Natural killer cell (primary cell): ENCODE measurements around the gene SIPA1L3. TPM values are rescaled to one million over a fixed set of nuclear protein-coding genes. Genes with fewer than 3 reads are reported as not detected.

Experiments used
- ATAC-seq, 3 donors: fragments of 150-1000 bp in 2 of 3; fragments of 200-7000 bp in 1 of 3; cut with Tn5 transposase; 1 replicate in 1 of 3; 2 replicates in 2 of 3; pipeline ENCODE4 v1.10.0; 2021; ENCODE audit warnings: mild to moderate bottlenecking in 2 of 3, moderate library complexity in 2 of 3
- DNase-seq, 2 donors: peaks; one replicate each; pipeline versions ENCODE4 v3.0.0 to v3.0.0-alpha.2; 2013 to 2021; ENCODE audit warnings: mixed read lengths in 1 of 2
- H3K27ac ChIP-seq: one replicate; pipeline ENCODE4 v1.5.1; 2013; ENCODE audit warnings: mild to moderate bottlenecking, low read length
- H3K27me3 ChIP-seq: one replicate; pipeline ENCODE4 v1.6.1; 2013; ENCODE audit warnings: low read length; ENCODE audit not compliant: control insufficient read depth, insufficient read depth
- H3K36me3 ChIP-seq: one replicate; pipeline ENCODE4 v1.6.1; 2013; ENCODE audit warnings: low read length; ENCODE audit not compliant: control insufficient read depth, insufficient read depth
- H3K4me1 ChIP-seq: one replicate; pipeline ENCODE4 v1.6.1; 2013; ENCODE audit warnings: low read length; ENCODE audit not compliant: control insufficient read depth, insufficient read depth
- H3K4me3 ChIP-seq: one replicate; pipeline ENCODE4 v1.5.1; 2013; ENCODE audit warnings: low read length
- H3K9me3 ChIP-seq: one replicate; pipeline ENCODE4 v1.6.1; 2013; ENCODE audit warnings: low read length; ENCODE audit not compliant: control insufficient read depth, insufficient read depth
- H3K27ac Mint-ChIP-seq, 2 donors: one replicate each; pipeline ENCODE4 v1.8.0; 2022; ENCODE audit warnings: mild to moderate bottlenecking in 2 of 2, mixed read lengths in 2 of 2, moderate library complexity in 1 of 2
- H3K27me3 Mint-ChIP-seq, 2 donors: one replicate each; pipeline ENCODE4 v1.8.0; 2022; ENCODE audit warnings: low read depth in 2 of 2, mixed read lengths in 2 of 2
- H3K36me3 Mint-ChIP-seq: one replicate; pipeline ENCODE4 v1.8.0; 2022; ENCODE audit warnings: mixed read lengths
- H3K4me1 Mint-ChIP-seq, 2 donors: one replicate each; pipeline ENCODE4 v1.8.0; 2022; ENCODE audit warnings: mixed read lengths in 2 of 2
- H3K4me3 Mint-ChIP-seq: one replicate; pipeline ENCODE4 v1.8.0; 2022; ENCODE audit warnings: mild to moderate bottlenecking, moderate library complexity, mixed read lengths
- H3K9me3 Mint-ChIP-seq, 2 donors: one replicate each; pipeline ENCODE4 v1.8.0; 2022; ENCODE audit warnings: mixed read lengths in 2 of 2
- WGBS: methylation state at CpG from one replicate; pipeline ENCODE4 v1.1.7; 2013; ENCODE audit warnings: missing lambda C conversion rate; ENCODE audit not compliant: insufficient coverage; 5-methylcytosine and 5-hydroxymethylcytosine counted together
- intact Hi-C: fragments of 100-400 bp; cut with micrococcal nuclease; formaldehyde crosslinking; loops from one replicate; pipeline ENCODE4 v1.14.2; 2022
- total RNA-seq, 4 donors: library from RNA; stranded (reverse); fragments of 120-200 nt in 1 of 4; gene quantifications; one replicate each; pipeline versions ENCODE4 v1.2.3 to v1.2.4, GENCODE V29; 2013 to 2022
- TF ChIP-seq, protein P1 (sequence below): fragments of 200-600 bp; IDR thresholded peaks from one replicate; pipeline ENCODE4 v1.8.0; 2022; ENCODE audit warnings: antibody characterized with exemption

SIPA1L3 gene
- total RNA-seq, 3 donors from 2014 or later (not counting 1 experiment from before 2014, with no cell fraction given), result 34.4 to 35.8 (median 35.4) TPM

- H3K4me1 Mint-ChIP-seq, result peaks cover 0 to 5% of the 10 kb centered on the region in 2 donors
- no peaks in the 10 kb centered on the region for H3K27me3 Mint-ChIP-seq
- H3K36me3 Mint-ChIP-seq, result peaks cover 6% of the 10 kb centered on the region
- H3K4me3 Mint-ChIP-seq, result no peak overlapping the region
- intact Hi-C loops, result no loop called here
- 83% methylated on average over 10 of the region's 10 CpGs for WGBS
- Histone ChIP-seq H3K27me3 (no peaks in the 10 kb centered on the region), H3K36me3 (peaks cover 6% of the 10 kb centered on the region), H3K4me3 (no peak overlapping the region), H3K4me1 (no peaks in the 10 kb centered on the region), H3K9me3 (peaks cover 5% of the 10 kb centered on the region), H3K27ac (no peak overlapping the region)
- DNase-seq (no peak), ATAC-seq (no peak)
- H3K9me3 Mint-ChIP-seq, result peaks cover 0 to 3% of the 10 kb centered on the region in 2 donors
- H3K27ac Mint-ChIP-seq, result no peak overlapping the region
- TF ChIP-seq, protein P1, sequence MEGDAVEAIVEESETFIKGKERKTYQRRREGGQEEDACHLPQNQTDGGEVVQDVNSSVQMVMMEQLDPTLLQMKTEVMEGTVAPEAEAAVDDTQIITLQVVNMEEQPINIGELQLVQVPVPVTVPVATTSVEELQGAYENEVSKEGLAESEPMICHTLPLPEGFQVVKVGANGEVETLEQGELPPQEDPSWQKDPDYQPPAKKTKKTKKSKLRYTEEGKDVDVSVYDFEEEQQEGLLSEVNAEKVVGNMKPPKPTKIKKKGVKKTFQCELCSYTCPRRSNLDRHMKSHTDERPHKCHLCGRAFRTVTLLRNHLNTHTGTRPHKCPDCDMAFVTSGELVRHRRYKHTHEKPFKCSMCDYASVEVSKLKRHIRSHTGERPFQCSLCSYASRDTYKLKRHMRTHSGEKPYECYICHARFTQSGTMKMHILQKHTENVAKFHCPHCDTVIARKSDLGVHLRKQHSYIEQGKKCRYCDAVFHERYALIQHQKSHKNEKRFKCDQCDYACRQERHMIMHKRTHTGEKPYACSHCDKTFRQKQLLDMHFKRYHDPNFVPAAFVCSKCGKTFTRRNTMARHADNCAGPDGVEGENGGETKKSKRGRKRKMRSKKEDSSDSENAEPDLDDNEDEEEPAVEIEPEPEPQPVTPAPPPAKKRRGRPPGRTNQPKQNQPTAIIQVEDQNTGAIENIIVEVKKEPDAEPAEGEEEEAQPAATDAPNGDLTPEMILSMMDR, result no peak
These were observed 278.6 kb downstream of the SIPA1L3 start for GRCh38 chr19:38185562-38185961.

DNA sequence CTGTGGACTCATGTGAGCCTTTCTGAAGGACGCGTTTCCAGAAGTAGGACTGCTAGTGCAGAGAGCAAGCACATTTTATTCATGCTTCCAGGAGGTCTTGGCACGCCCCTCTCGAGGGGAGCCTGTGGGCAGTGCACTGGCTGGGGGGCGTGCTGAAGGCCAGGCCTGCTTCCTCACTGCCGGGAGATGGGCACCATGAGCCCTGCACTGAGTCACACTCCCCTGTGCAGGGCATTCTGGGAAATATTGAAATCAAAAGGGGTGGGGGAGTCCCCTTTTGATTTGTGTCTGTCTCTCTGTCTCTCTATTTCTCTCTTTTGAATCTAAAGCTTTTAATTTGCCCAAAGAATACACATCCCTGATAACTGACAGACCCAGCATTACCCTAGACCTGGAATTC is 283.1 kb downstream of the SIPA1L3 start:
- TF ChIP-seq, protein P1, result no peak
- Histone ChIP-seq H3K9me3 (no peaks in the 10 kb centered on the region), H3K36me3 (peaks cover 3% of the 10 kb centered on the region), H3K4me1 (no peaks in the 10 kb centered on the region), H3K4me3 (no peak overlapping the region), H3K27ac (no peak overlapping the region), H3K27me3 (no peaks in the 10 kb centered on the region)
- Mint-ChIP-seq H3K27me3 (no peaks in the 10 kb centered on the region), H3K4me1 (peaks cover 0 to under 1% of the 10 kb centered on the region in 2 donors), H3K36me3 (no peaks in the 10 kb centered on the region), H3K9me3 (no peaks in the 10 kb centered on the region), H3K27ac (no peak overlapping the region), H3K4me3 (no peak overlapping the region)
- intact Hi-C loops, result no loop called here
- DNase-seq, result no peak
- no peak for ATAC-seq
- WGBS, result 81% methylated on average over 6 of the region's 6 CpGs

DNA sequence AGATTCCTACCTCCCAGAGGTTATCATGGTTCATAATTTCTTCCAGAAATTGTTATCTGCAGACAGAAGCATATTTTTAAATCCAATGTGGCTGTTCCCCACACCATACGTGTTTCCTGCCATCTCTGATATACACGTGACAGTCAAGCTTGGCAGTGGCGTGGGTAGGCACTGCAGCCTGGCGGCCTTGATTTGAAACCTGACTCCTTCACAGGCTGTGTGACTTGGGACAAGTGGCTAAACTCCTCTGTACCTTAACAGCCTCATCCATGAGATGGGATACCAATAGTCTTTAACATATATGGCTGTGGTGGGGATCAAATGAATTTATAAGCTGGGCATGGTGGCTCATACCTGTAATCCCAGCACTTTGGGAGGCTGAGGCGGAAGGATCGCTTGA is 283.8 kb downstream of the SIPA1L3 start:
- DNase-seq, result no peak
- Histone ChIP-seq H3K27ac (no peak overlapping the region), H3K9me3 (no peaks in the 10 kb centered on the region), H3K4me1 (no peaks in the 10 kb centered on the region), H3K4me3 (no peak overlapping the region), H3K27me3 (no peaks in the 10 kb centered on the region), H3K36me3 (peaks cover 3% of the 10 kb centered on the region)
- WGBS, result 94% methylated on average over 6 of the region's 6 CpGs
- Mint-ChIP-seq H3K9me3 (no peaks in the 10 kb centered on the region), H3K27ac (no peak overlapping the region), H3K4me3 (no peak overlapping the region), H3K36me3 (no peaks in the 10 kb centered on the region), H3K27me3 (no peaks in the 10 kb centered on the region), H3K4me1 (peaks cover 0 to 4% of the 10 kb centered on the region in 2 donors)
- ATAC-seq, result no peak
- intact Hi-C loops, result no loop called here
- TF ChIP-seq, protein P1, result no peak

DNA sequence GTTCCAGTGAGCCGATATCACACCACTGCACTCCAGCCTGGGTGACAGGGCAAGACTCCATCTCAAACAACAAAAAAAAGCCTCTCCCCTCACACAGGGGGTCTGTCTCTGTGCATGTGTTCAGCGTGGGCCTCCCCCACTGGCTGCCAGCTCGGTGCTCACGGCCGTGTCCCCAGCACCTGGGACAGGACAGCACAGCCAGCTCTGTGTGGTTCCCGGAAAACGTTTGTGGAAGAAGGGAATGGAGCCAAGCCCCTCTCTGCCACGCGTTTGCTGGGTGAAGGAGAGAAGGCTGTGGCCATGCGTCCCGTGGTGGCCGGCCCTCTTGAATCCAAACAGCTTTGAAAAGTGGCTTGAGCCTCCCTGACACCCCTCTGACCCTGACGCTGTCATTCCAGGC is 284.7 kb downstream of the SIPA1L3 start:
- H3K4me1 Mint-ChIP-seq, result peaks cover 4 to 8% of the 10 kb centered on the region in 2 donors

More for the DNA sequence above, 284.7 kb downstream of the SIPA1L3 start:
- Histone ChIP-seq H3K4me1 (no peaks in the 10 kb centered on the region), H3K36me3 (peaks cover 3% of the 10 kb centered on the region), H3K4me3 (no peak overlapping the region), H3K27ac (no peak overlapping the region), H3K9me3 (no peaks in the 10 kb centered on the region), H3K27me3 (no peaks in the 10 kb centered on the region)
- DNase-seq (no peak), ATAC-seq (no peak)
- intact Hi-C loops, result no loop called here
- H3K27ac Mint-ChIP-seq, result no peak overlapping the region
- no peaks in the 10 kb centered on the region for H3K27me3 Mint-ChIP-seq
- TF ChIP-seq, protein P1, result no peak
- no peaks in the 10 kb centered on the region for H3K36me3 Mint-ChIP-seq
- H3K4me3 Mint-ChIP-seq, result no peak overlapping the region
- H3K9me3 Mint-ChIP-seq, result no peaks in the 10 kb centered on the region
- 93% methylated on average over 13 of the region's 13 CpGs for WGBS
